Prostate gland (tissue), 2 donors: ENCODE measurements around the gene XPOT. TPM values are rescaled to one million over a fixed set of nuclear protein-coding genes. Genes with fewer than 3 reads are reported as not detected.

Experiments
- DNase-seq: peaks from one replicate; pipeline ENCODE4 v3.0.0-alpha.2; 2019; ENCODE audit warnings: low spot score
- H3K27ac ChIP-seq, 2 donors: fragments of 200-600 bp; sonication (generic); 2 replicates each; pipeline ENCODE4 v1.5.1; 2017 to 2019
- H3K27me3 ChIP-seq: fragments of 200-600 bp; sonication (generic); replicated peaks from 2 replicates; pipeline ENCODE4 v1.5.1; 2019; ENCODE audit not compliant: insufficient read depth
- H3K36me3 ChIP-seq, 2 donors: fragments of 200-600 bp; sonication (generic); 1 replicate in 1 of 2; 2 replicates in 1 of 2; pipeline versions ENCODE4 v1.5.1 to v1.8.1; 2017 to 2019
- H3K4me1 ChIP-seq: fragments of 200-600 bp; sonication (generic); replicated peaks from 2 replicates; pipeline ENCODE4 v1.5.1; 2019
- H3K4me3 ChIP-seq, 2 donors: fragments of 200-600 bp; sonication (generic); 2 replicates each; pipeline ENCODE4 v1.5.1; 2017 to 2019
- H3K9me3 ChIP-seq: fragments of 200-600 bp; sonication (generic); 2 replicates; pipeline ENCODE4 v1.5.1; 2017
- POLR2A ChIP-seq: fragments of 450-650 bp; IDR thresholded peaks from one replicate; pipeline ENCODE4 v1.6.1; 2016; ENCODE audit warnings: antibody characterized with exemption, mild to moderate bottlenecking
- POLR2AphosphoS5 ChIP-seq: sonication (generic); formaldehyde crosslinking; IDR thresholded peaks from one replicate; pipeline ENCODE4 v1.6.1; 2017; ENCODE audit warnings: antibody characterized with exemption
- WGBS: methylation state at CpG from one replicate; pipeline ENCODE4 v1.1.5; 2018; 5-methylcytosine and 5-hydroxymethylcytosine counted together
- intact Hi-C: fragments of 100-400 bp; cut with DNase I; formaldehyde crosslinking; loops from one replicate; pipeline ENCODE4 v1.14.2; 2022
- total RNA-seq, 2 donors: library from RNA; depleted of rRNA; stranded (reverse); fragments of >200 nt; gene quantifications; one replicate each; pipeline ENCODE4 v1.1.0, GENCODE V29; 2016
- TF ChIP-seq, protein P1 (sequence below), 4 experiments: fragments of 200-600 bp in 2 of 4; fragments of 450-650 bp in 2 of 4; sonication (generic) in 2 of 4; IDR thresholded peaks; 1 replicate in 3 of 4; 2 replicates in 1 of 4; pipeline ENCODE4 v1.5.1; 2016 to 2019; ENCODE audit warnings: antibody characterized with exemption in 4 of 4, mild to moderate bottlenecking in 2 of 4, moderate library complexity in 2 of 4

XPOT gene
- total RNA-seq, 2 donors from 2014 or later = 30.4 to 36.8 TPM

GRCh38 chr12:64419696-64420095, 15.5 kb downstream of the XPOT start:
- H3K9me3 ChIP-seq = no peaks in the 10 kb centered on the region
- H3K4me3 ChIP-seq = no peak overlapping the region
- DNase-seq = no peak
- no peaks in the 10 kb centered on the region for H3K36me3 ChIP-seq
- no peaks in the 10 kb centered on the region for H3K27me3 ChIP-seq
- intact Hi-C loops = no loop called here
- TF ChIP-seq POLR2A (no peak), POLR2AphosphoS5 (no peak)
- TF ChIP-seq, protein P1, sequence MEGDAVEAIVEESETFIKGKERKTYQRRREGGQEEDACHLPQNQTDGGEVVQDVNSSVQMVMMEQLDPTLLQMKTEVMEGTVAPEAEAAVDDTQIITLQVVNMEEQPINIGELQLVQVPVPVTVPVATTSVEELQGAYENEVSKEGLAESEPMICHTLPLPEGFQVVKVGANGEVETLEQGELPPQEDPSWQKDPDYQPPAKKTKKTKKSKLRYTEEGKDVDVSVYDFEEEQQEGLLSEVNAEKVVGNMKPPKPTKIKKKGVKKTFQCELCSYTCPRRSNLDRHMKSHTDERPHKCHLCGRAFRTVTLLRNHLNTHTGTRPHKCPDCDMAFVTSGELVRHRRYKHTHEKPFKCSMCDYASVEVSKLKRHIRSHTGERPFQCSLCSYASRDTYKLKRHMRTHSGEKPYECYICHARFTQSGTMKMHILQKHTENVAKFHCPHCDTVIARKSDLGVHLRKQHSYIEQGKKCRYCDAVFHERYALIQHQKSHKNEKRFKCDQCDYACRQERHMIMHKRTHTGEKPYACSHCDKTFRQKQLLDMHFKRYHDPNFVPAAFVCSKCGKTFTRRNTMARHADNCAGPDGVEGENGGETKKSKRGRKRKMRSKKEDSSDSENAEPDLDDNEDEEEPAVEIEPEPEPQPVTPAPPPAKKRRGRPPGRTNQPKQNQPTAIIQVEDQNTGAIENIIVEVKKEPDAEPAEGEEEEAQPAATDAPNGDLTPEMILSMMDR (IDR thresholded peaks at IDR 0.05) = no peak
- peak overlapping the region in 1 of 2 donors; percentile 25 for H3K27ac ChIP-seq
- H3K4me1 ChIP-seq = no peaks in the 10 kb centered on the region
- 63% methylated on average over 3 of the region's 3 CpGs for WGBS

GRCh38 chr12:64427988-64428387, 23.8 kb downstream of the XPOT start:
- Histone ChIP-seq H3K36me3 (peaks cover 0 to 4% of the 10 kb centered on the region in 2 donors), H3K9me3 (no peaks in the 10 kb centered on the region), H3K4me1 (no peaks in the 10 kb centered on the region), H3K27me3 (no peaks in the 10 kb centered on the region), H3K27ac (no peak overlapping the region), H3K4me3 (no peak overlapping the region)
- TF ChIP-seq POLR2A (no peak), POLR2AphosphoS5 (no peak)
- TF ChIP-seq, protein P1 (IDR thresholded peaks at IDR 0.05) = no peak
- 2% methylated on average over 1 of the region's 1 CpG for WGBS
- no peak for DNase-seq
- intact Hi-C loops = no loop called here

DNA sequence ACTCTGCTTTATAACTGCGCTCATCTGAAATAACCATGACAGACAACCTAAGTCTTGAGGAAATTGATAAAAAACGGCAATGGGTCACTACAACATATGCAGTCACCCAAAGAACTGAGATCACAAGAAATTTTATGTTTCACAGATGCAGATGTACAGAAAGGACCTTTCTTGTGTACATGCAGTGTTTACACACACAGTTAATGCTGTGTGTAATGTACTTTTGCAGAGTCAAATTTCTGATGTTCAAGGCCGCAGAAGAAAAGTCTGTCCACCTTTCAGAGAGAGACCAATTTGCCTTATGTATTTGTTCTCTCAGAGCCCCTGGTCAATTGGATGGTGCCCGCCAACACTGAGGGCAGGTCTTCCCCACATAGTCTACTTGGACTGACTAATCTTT, 24.8 kb downstream of the XPOT start:
- intact Hi-C loops = no loop called here
- Histone ChIP-seq H3K36me3 (peaks cover 0 to 4% of the 10 kb centered on the region in 2 donors), H3K4me1 (no peaks in the 10 kb centered on the region), H3K9me3 (no peaks in the 10 kb centered on the region), H3K27ac (peak overlapping the region in 1 of 2 donors; percentile 32), H3K27me3 (no peaks in the 10 kb centered on the region), H3K4me3 (no peak overlapping the region)
- 72% methylated on average over 4 of the region's 4 CpGs for WGBS
- DNase-seq = peak; percentile 10
- TF ChIP-seq, protein P1 (IDR thresholded peaks at IDR 0.05) = no peak
- TF ChIP-seq POLR2A (no peak), POLR2AphosphoS5 (peak; percentile 60)

DNA sequence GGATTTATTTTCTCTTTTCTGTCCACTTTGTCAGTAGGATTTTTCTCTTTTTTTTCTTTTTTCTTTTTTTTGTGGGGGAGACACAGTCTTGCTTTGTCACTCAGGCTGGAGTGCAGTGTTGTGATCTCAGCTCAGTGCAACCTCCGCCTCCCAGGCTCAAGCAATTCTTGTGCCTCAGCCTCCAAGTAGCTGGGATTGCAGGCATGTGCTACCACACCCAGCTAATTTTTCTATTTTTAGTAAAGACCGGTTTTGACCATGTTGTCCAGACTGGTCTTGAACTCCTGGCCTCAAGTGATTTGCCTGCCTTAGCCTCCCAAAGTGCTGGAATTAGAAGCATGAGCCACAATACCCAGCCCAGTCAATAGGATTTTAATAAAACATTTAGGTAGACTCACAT, 26.7 kb downstream of the XPOT start:
- WGBS = 84% methylated on average over 2 of the region's 2 CpGs
- TF ChIP-seq, protein P1 (IDR thresholded peaks at IDR 0.05) = no peak
- TF ChIP-seq POLR2A (no peak), POLR2AphosphoS5 (no peak)
- H3K9me3 ChIP-seq = no peaks in the 10 kb centered on the region
- no peak overlapping the region for H3K4me3 ChIP-seq
- DNase-seq = no peak
- H3K36me3 ChIP-seq = peaks cover 0 to 4% of the 10 kb centered on the region in 2 donors
- no peaks in the 10 kb centered on the region for H3K27me3 ChIP-seq
- H3K27ac ChIP-seq = no peak overlapping the region
- intact Hi-C loops = no loop called here
- no peaks in the 10 kb centered on the region for H3K4me1 ChIP-seq

- intact Hi-C loops = no loop called here
These were observed 27.6 kb downstream of the XPOT start for GRCh38 chr12:64431791-64432190.

More at GRCh38 chr12:64431791-64432190, 27.6 kb downstream of the XPOT start:
- no peak for DNase-seq
- peak overlapping the region in 1 of 2 donors; percentile 24 for H3K27ac ChIP-seq
- peaks cover 3% of the 10 kb centered on the region for H3K4me1 ChIP-seq
- TF ChIP-seq POLR2AphosphoS5 = no peak
- no peak for TF ChIP-seq POLR2A
- TF ChIP-seq, protein P1 (IDR thresholded peaks at IDR 0.05) = no peak
- no peak overlapping the region for H3K4me3 ChIP-seq
- H3K36me3 ChIP-seq = peaks cover 0 to 5% of the 10 kb centered on the region in 2 donors
- H3K27me3 ChIP-seq = no peaks in the 10 kb centered on the region
- WGBS = 88% methylated on average over 4 of the region's 4 CpGs
- no peaks in the 10 kb centered on the region for H3K9me3 ChIP-seq
